WTC11 (cell line): ENCODE data around the gene MEX3D.

Source experiments
- CTCF ChIP-seq: fragments of 200-600 bp; IDR thresholded peaks from 2 replicates; pipeline ENCODE4 v1.8.0; 2022; ENCODE audit warnings: antibody characterized with exemption
- ELF4 ChIP-seq: sonication (generic); formaldehyde crosslinking; IDR thresholded peaks from 2 replicates; pipeline ENCODE4 v1.8.1; 2022; ENCODE audit warnings: low read depth, mild to moderate bottlenecking, moderate library complexity, missing genetic modification reagents
- NFATC4 ChIP-seq: fragments of 250-450 bp; sonication (Bioruptor Pico); IDR thresholded peaks from 2 replicates; pipeline ENCODE4 v1.9.0; 2021; ENCODE audit warnings: mild to moderate bottlenecking
- NFE2L1 ChIP-seq: sonication (generic); formaldehyde crosslinking; IDR thresholded peaks from 2 replicates; pipeline ENCODE4 v1.8.1; 2023; ENCODE audit warnings: missing genetic modification reagents
- SMAD3 ChIP-seq: sonication (generic); formaldehyde crosslinking; IDR thresholded peaks from 2 replicates; pipeline ENCODE4 v1.8.0; 2022; ENCODE audit warnings: missing genetic modification reagents, mild to moderate bottlenecking, borderline replicate concordance
- SP1 ChIP-seq: sonication (generic); formaldehyde crosslinking; conservative IDR thresholded peaks from 2 replicates; pipeline ENCODE4 v1.8.1; 2022; ENCODE audit warnings: missing genetic modification reagents
- TEAD4 ChIP-seq: sonication (generic); formaldehyde crosslinking; IDR thresholded peaks from 2 replicates; pipeline ENCODE4 v1.8.0; 2022; ENCODE audit warnings: mild to moderate bottlenecking, missing genetic modification reagents
- TP53 ChIP-seq: sonication (generic); formaldehyde crosslinking; IDR thresholded peaks from 2 replicates; pipeline ENCODE4 v1.8.1; 2023; ENCODE audit warnings: mild to moderate bottlenecking, missing genetic modification reagents
- ZNF138 ChIP-seq: sonication (generic); formaldehyde crosslinking; conservative IDR thresholded peaks from 2 replicates; pipeline ENCODE4 v1.8.1; 2022; ENCODE audit warnings: mild to moderate bottlenecking, moderate library complexity, missing genetic modification reagents
- TF ChIP-seq, protein P1 (sequence below): fragments of 250-450 bp; sonication (Bioruptor Pico); IDR thresholded peaks from 2 replicates; pipeline ENCODE4 v2.1.2; 2022; ENCODE audit warnings: mild to moderate bottlenecking, moderate library complexity

DNA sequence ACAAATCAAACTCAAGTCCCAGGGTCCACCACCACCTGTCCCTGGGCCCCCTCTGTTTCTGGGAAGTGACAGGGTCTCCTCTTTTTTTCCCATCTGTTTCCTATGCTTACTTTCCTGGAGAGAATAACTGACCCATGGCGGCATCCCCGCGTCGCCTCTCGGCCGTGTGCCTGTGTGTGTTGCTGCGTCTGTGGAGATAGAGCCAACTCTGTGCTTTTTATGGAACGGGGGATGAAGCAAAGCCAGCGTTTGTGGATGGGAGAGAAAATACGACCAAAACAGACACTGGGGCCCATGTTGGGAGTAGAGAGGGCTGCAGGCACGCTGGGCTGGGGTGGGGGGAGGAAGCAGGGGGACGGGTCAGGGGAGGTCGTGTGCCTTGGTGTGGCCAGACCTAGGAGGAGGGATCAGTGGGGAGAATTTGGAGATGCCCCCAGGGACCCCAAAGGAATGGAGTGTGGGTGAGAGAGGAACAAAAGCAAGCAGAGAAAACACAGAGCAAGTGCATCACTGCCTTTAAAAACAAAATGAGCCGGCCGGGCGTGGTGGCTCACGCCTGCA, 27.7 kb downstream of the MEX3D start:
- TF ChIP-seq CTCF = no peak
- no peak for TF ChIP-seq NFATC4 (CRISPR knock-in tag)
- TF ChIP-seq, protein P1, sequence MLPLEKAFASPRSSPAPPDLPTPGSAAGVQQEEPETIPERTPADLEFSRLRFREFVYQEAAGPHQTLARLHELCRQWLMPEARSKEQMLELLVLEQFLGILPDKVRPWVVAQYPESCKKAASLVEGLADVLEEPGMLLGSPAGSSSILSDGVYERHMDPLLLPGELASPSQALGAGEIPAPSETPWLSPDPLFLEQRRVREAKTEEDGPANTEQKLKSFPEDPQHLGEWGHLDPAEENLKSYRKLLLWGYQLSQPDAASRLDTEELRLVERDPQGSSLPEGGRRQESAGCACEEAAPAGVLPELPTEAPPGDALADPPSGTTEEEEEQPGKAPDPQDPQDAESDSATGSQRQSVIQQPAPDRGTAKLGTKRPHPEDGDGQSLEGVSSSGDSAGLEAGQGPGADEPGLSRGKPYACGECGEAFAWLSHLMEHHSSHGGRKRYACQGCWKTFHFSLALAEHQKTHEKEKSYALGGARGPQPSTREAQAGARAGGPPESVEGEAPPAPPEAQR = no peak
- no peak for TF ChIP-seq NFE2L1 (CRISPR knock-in tag)
- TF ChIP-seq SP1 = no peak
- TF ChIP-seq ELF4 = no peak
- TF ChIP-seq ZNF138 (CRISPR knock-in tag) = no peak
- TF ChIP-seq SMAD3 (CRISPR knock-in tag) = no peak
- TF ChIP-seq TP53 (CRISPR knock-in tag) = no peak
- no peak for TF ChIP-seq TEAD4 (CRISPR knock-in tag)
